Body of pancreas (tissue), 4 donors: Measurements from ENCODE around the gene SLC6A7.

Experiments used
- CTCF ChIP-seq, 7 experiments: fragments of 450-650 bp in 4 of 7; fragments of 200-600 bp in 3 of 7; sonication (generic) in 3 of 7; IDR thresholded peaks; one replicate each; pipeline ENCODE4 v1.5.1; 2016 to 2019; ENCODE audit warnings: antibody characterized with exemption in 7 of 7
- POLR2A ChIP-seq, 3 donors: fragments of 450-650 bp; IDR thresholded peaks; one replicate each; pipeline ENCODE4 v1.6.1; 2016; ENCODE audit warnings: antibody characterized with exemption in 3 of 3, mild to moderate bottlenecking in 2 of 3

- TF ChIP-seq CTCF (IDR thresholded peaks at IDR 0.05) (no peak), POLR2A (IDR thresholded peaks at IDR 0.05) (no peak)
Observed at GRCh38 chr5:150142959-150143349, 46.9 kb upstream of the SLC6A7 start.
